Panc1 (cell line): ENCODE results near the gene RRAGC. TPM values are rescaled to one million over a fixed set of nuclear protein-coding genes. Genes with fewer than 3 reads are reported as not detected.

Experiments
- ATAC-seq: fragments of 200-7000 bp; cut with Tn5 transposase; 2 replicates; pipeline ENCODE4 v1.9.1; 2020; ENCODE audit warnings: mild to moderate bottlenecking, moderate library complexity
- BruUV-seq: library from RNA; stranded (reverse); fragments of 400-500 nt; replicated peaks from 2 replicates; lab custom pipeline; 2021; lab: Mats Ljungman, UMichigan
- CTCF ChIA-PET: fragments of 300-600 bp; sonication (Branson Sonifier 250); formaldehyde crosslinking; loops from one replicate; lab custom pipeline; 2022; ENCODE audit warnings: antibody characterized with exemption; lab: Charles Lee
- POLR2A ChIA-PET: fragments of 300-600 bp; sonication (Branson Sonifier 250); formaldehyde crosslinking; loops from one replicate; lab custom pipeline; 2022; ENCODE audit warnings: antibody characterized with exemption; lab: Charles Lee
- DNase-seq: peaks from one replicate; pipeline ENCODE4 v3.0.0-alpha.2; 2010; ENCODE audit warnings: low read depth, low spot score
- H3K27ac ChIP-seq: 2 replicates; pipeline ENCODE4 v1.5.1; 2011; ENCODE audit warnings: mild to moderate bottlenecking, low read length, inconsistent platforms
- H3K27me3 ChIP-seq: fragments of 200-500 bp; sonication (Bioruptor generic); 2 replicates; pipeline ENCODE4 v1.6.0; 2014; ENCODE audit warnings: low read length, inconsistent platforms; ENCODE audit not compliant: control insufficient read depth, insufficient read depth
- H3K36me3 ChIP-seq: fragments of 200-500 bp; sonication (Bioruptor generic); 2 replicates; pipeline ENCODE4 v1.5.1; 2014; ENCODE audit warnings: inconsistent platforms, mild to moderate bottlenecking, low read length, moderate library complexity; ENCODE audit not compliant: control insufficient read depth, insufficient read depth
- H3K4me1 ChIP-seq: 2 replicates; pipeline ENCODE4 v1.5.1; 2011; ENCODE audit warnings: inconsistent platforms, mild to moderate bottlenecking, low read length, moderate library complexity; ENCODE audit not compliant: control insufficient read depth, insufficient read depth
- H3K4me3 ChIP-seq, 2 experiments: 2 replicates each; pipeline ENCODE4 v1.5.1; 2011 to 2012; ENCODE audit warnings: low read depth in 2 of 2, low read length in 2 of 2, mild to moderate bottlenecking in 2 of 2, inconsistent platforms in 1 of 2, moderate library complexity in 1 of 2
- H3K9me3 ChIP-seq: fragments of 200-500 bp; sonication (Bioruptor generic); 2 replicates; pipeline ENCODE4 v1.5.1; 2014; ENCODE audit warnings: low read depth, mild to moderate bottlenecking, inconsistent platforms, low read length, moderate library complexity; ENCODE audit not compliant: control insufficient read depth, insufficient read depth
- CTCF ChIP-seq: fragments of 450-650 bp; IDR thresholded peaks from 2 replicates; pipeline ENCODE4 v1.5.1; 2017; ENCODE audit warnings: mild to moderate bottlenecking
- POLR2AphosphoS5 ChIP-seq: IDR thresholded peaks from 2 replicates; pipeline ENCODE4 v1.6.1; 2012; ENCODE audit warnings: mild to moderate bottlenecking, low read depth, low read length, moderate library complexity
- REST ChIP-seq, 2 experiments: IDR thresholded peaks; 2 replicates each; pipeline ENCODE4 v1.6.1; 2011 to 2012; ENCODE audit warnings: low read depth in 2 of 2, control low read depth in 1 of 2, low read length in 1 of 2, mild to moderate bottlenecking in 1 of 2, moderate library complexity in 1 of 2; ENCODE audit not compliant: insufficient read depth in 1 of 2
- SIN3A ChIP-seq: IDR thresholded peaks from 2 replicates; pipeline ENCODE4 v1.6.1; 2012; ENCODE audit warnings: low read depth, mild to moderate bottlenecking, low read length, moderate library complexity, borderline replicate concordance; ENCODE audit not compliant: insufficient read depth
- TCF7L2 ChIP-seq: IDR thresholded peaks from 2 replicates; pipeline ENCODE4 v1.6.1; 2011; ENCODE audit warnings: mild to moderate bottlenecking, low read depth, low read length, inconsistent platforms
- in situ Hi-C: cut with HindIII; loops from 2 replicates; pipeline ENCODE4 v1.10.0; 2016; ENCODE audit warnings: low sequenced_read_pairs, low pct_unique_long_range_greater_than_20kb
- intact Hi-C: fragments of 100-400 bp; cut with micrococcal nuclease; formaldehyde crosslinking; loops from one replicate; pipeline ENCODE4 v1.10.0; 2022; ENCODE audit not compliant: unreplicated experiment
- total RNA-seq: library from RNA; stranded (reverse); gene quantifications from one replicate; pipeline ENCODE4 v1.2.1, GENCODE V29; 2021; ENCODE audit not compliant: unreplicated experiment

Gene RRAGC
- total RNA-seq, 1 experiment from 2014 or later: 44.3 TPM

- Histone ChIP-seq H3K27ac (no peak overlapping the region), H3K4me1 (no peaks in the 10 kb centered on the region; the same call in 1 of the 2 replicates), H3K4me3 (no peak overlapping the region), H3K27me3 (peaks cover 20% of the 10 kb centered on the region), H3K36me3 (no peaks in the 10 kb centered on the region), H3K9me3 (no peaks in the 10 kb centered on the region)
- BruUV-seq: no TSS peak
- DNase-seq (no peak), ATAC-seq (no peak)
- CTCF ChIA-PET: interaction anchor here (0.6 to 1.5 kb wide), 2 partner anchors 9 to 106 kb away, joined by 4 read pairs; no protein-coding TSS in a partner anchor
- intact Hi-C loops (no loop called here), in situ Hi-C loops (no loop called here)
- TF ChIP-seq REST (IDR thresholded peaks at IDR 0.05; ENCODE audit: insufficient read depth in 1 of 2, low read depth in 2 of 2, low read length in 1 of 2) (no peak), SIN3A (no peak), CTCF (no peak), TCF7L2 (no peak), POLR2AphosphoS5 (no peak)
- POLR2A ChIA-PET: no interaction called here
Measured at GRCh38 chr1:38826262-38826661, 33.3 kb downstream of the RRAGC start.

GRCh38 chr1:38820860-38821259 lies 38.7 kb downstream of the RRAGC start:
- H3K27me3 ChIP-seq: peaks cover 14% of the 10 kb centered on the region
- POLR2A ChIA-PET: no interaction called here
- in situ Hi-C loops: no loop called here
- H3K4me1 ChIP-seq: peaks cover 6% of the 10 kb centered on the region; the same call in 1 of the 2 replicates
- DNase-seq: no peak
- no peak overlapping the region for H3K4me3 ChIP-seq
- CTCF ChIA-PET: interaction anchor here (1.2 kb wide), 1 partner anchor 14 kb away, joined by 3 read pairs; no protein-coding TSS in a partner anchor
- H3K9me3 ChIP-seq: no peaks in the 10 kb centered on the region
- no TSS peak for BruUV-seq
- ATAC-seq: no peak
- intact Hi-C loops: no loop called here
- no peak overlapping the region for H3K27ac ChIP-seq
- TF ChIP-seq REST (IDR thresholded peaks at IDR 0.05; ENCODE audit: insufficient read depth in 1 of 2, low read depth in 2 of 2, low read length in 1 of 2) (no peak), CTCF (no peak), POLR2AphosphoS5 (no peak), TCF7L2 (no peak), SIN3A (no peak)
- 0 out of 2 replicates have a peak, but pooled peaks cover 2% of the 10 kb centered on the region for H3K36me3 ChIP-seq
